ENCODE results near the gene ABTB1.

DNA sequence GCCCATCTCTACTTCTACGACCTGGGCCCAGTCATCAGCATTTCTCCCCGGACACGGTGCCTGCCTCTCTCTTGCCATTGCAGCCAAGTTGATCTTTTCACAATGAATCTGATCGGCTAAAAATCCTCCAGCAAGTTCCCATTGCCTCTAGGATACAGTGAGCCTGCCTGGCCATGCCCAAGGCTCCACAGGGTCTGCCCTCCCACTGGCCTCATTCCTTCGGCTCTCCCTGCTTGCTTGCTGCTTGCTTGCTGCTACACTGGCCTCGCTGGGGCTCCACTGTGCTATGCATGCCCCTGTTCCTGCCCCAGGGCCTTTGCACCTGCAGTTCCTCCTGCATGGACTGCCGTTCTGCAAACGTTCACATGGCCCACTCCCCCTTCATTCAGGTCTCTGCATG, 2.0 kb downstream of the ABTB1 start:
- TF ChIP-seq RFX7 (CRISPR knock-in tag; IDR thresholded peaks at IDR 0.05) (no peak), FOXK1 (CRISPR knock-in tag; IDR thresholded peaks at IDR 0.05; ENCODE audit: borderline replicate concordance) (no peak), SMARCC2 (IDR thresholded peaks at IDR 0.05; ENCODE audit: low read depth) (no peak), ZNF24 (IDR thresholded peaks at IDR 0.05) (no peak), EZH2 (IDR thresholded peaks at IDR 0.05; ENCODE audit: borderline replicate concordance, low read depth, low read length) (no peak), SRSF9 (IDR thresholded peaks at IDR 0.05; ENCODE audit: borderline replicate concordance, low read depth, low read length) (no peak), ZNF124 (CRISPR knock-in tag; IDR thresholded peaks at IDR 0.05) (no peak), EHMT2 (IDR thresholded peaks at IDR 0.05) (no peak), ZZZ3 (IDR thresholded peaks at IDR 0.05) (no peak), HCFC1 (IDR thresholded peaks at IDR 0.05; ENCODE audit: low read depth, low read length) (no peak), ZNF75A (CRISPR knock-in tag; IDR thresholded peaks at IDR 0.05) (no peak), RAD21 (CRISPR knock-in tag; conservative IDR thresholded peaks at IDR 0.05 in 1 of 2, IDR thresholded peaks at IDR 0.05 in 1 of 2) (no peak), HIVEP1 (CRISPR knock-in tag; IDR thresholded peaks at IDR 0.05) (no peak)
- TF ChIP-seq, protein P1, sequence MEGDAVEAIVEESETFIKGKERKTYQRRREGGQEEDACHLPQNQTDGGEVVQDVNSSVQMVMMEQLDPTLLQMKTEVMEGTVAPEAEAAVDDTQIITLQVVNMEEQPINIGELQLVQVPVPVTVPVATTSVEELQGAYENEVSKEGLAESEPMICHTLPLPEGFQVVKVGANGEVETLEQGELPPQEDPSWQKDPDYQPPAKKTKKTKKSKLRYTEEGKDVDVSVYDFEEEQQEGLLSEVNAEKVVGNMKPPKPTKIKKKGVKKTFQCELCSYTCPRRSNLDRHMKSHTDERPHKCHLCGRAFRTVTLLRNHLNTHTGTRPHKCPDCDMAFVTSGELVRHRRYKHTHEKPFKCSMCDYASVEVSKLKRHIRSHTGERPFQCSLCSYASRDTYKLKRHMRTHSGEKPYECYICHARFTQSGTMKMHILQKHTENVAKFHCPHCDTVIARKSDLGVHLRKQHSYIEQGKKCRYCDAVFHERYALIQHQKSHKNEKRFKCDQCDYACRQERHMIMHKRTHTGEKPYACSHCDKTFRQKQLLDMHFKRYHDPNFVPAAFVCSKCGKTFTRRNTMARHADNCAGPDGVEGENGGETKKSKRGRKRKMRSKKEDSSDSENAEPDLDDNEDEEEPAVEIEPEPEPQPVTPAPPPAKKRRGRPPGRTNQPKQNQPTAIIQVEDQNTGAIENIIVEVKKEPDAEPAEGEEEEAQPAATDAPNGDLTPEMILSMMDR (IDR thresholded peaks at IDR 0.05 in 2 of 3, conservative IDR thresholded peaks at IDR 0.05 in 1 of 3; ENCODE audit: insufficient read depth in 2 of 3, low read depth in 1 of 3, low read length in 3 of 3), result no peak

Measured in K562 (cell line).